Tongue (tissue), 2 donors: ENCODE data around the gene MCCC2. TPM values are rescaled to one million over a fixed set of nuclear protein-coding genes. Genes with fewer than 3 reads are reported as not detected.
A peak's percentile ranks its signal among the peaks of the same experiment; 100 is the strongest.
"Not testable (repeated sequence)": the region's sequence is repeated elsewhere in the genome, so short reads cannot be mapped to it uniquely, and the experiment has no call there.

Experiments
- DNase-seq: peaks from one replicate; pipeline ENCODE4 v3.0.0-alpha.2; 2015
- total RNA-seq: library from RNA; depleted of rRNA; stranded (reverse); fragments of >200 nt; gene quantifications from one replicate; pipeline ENCODE4 v1.2.3, GENCODE V29; 2014

The MCCC2 gene
- total RNA-seq, 1 donor from 2014 or later = 47.6 TPM

GRCh38 chr5:71600783-71601182 is 13.6 kb downstream of the MCCC2 start:
- no peak for DNase-seq

DNA sequence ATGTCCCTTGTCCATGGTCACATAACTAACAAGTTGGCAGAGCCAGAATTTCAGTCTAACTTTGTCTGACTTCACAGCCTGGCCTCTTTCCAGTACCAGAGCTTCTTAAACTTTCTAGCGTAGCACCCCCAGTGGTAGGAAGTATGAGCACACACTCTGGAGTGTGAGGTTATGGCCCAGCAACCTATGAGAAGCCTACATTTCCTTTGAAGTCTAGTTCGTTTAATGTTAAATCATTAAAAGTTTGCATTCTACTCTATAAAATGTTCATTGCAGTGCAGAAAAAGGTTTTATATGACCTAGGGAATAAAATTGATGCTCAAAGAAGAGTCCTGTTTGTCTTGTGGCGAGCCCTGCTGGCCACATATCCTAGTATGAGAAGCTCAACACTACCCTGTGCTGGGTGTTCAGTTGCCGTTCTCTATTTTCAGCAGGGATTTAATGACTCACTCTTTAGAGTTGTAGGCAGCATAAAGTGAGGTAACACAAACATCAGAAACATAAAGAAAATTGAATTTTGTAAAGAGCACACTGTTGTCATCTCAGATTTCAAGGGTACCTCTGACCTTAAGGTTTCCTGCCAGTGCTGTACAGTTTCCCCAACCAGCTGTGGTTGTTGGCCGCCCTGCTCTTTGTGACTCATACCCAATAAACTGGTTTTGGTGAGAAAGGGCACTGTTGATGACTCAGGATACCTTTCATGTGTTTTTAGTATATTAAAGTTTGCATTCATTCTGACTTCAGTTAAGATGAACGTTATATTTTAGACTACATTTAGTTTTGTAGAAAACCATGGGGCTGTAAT is 14.3 kb downstream of the MCCC2 start:
- DNase-seq = peak; percentile 56

DNA sequence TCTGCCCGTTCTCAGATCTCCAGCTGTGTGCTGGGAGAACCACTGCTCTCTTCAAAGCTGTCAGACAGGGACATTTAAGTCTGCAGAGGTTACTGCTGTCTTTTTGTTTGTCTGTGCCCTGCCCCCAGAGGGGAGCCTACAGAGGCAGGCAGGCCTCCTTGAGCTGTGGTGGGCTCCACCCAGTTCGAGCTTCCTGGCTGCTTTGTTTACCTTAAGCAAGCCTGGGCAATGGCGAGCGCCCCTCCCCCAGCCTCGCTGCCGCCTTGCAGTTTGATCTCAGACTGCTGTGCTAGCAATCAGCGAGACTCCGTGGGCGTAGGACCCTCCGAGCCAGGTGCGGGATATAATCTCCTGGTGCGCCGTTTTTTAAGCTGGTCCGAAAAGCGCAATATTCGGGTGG is 22.8 kb downstream of the MCCC2 start:
- not testable (repeated sequence) for DNase-seq

DNA sequence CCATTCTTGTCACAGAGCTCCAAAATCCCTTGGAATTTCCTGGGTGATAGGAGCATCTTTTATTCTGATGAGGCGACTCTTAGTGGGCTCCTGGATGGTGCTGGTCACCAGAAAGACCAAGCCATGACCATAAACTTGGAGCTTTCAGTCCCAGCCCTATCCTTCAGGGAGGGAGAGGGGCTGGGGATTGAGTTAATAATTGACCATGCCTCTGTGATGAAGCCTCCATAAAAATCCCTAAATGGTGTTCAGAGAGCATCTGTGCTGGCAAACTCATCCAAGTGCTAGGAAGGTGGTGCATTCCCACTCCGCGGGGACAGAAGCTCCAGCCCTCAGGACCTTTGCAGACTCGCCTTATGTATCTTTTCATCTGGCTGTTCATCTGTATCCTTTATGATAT is 28.7 kb downstream of the MCCC2 start:
- DNase-seq = no peak

DNA sequence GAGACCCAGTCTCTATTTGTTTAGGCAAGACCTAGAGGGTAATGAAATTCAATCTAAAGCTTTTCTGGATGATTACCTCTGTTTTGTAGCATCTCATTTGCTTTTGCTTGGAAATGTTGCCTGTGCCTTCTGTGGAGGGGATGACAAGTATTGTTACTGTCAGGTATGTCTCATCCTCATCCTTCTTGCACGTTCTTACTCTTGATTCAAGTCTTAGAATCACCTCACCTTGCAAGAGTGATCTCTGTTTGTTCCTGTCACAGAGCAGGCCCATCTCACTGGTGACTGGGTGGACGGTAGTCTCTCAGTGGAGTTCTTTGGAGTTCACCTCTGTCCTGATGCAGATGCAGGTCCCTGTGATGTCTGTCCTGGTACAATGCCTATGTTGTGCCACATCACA is 33.5 kb downstream of the MCCC2 start:
- DNase-seq = no peak

- no peak for DNase-seq
These were observed 34.1 kb downstream of the MCCC2 start for GRCh38 chr5:71621268-71621667.

GRCh38 chr5:71621741-71622140 is 34.6 kb downstream of the MCCC2 start:
- DNase-seq = no peak

DNA sequence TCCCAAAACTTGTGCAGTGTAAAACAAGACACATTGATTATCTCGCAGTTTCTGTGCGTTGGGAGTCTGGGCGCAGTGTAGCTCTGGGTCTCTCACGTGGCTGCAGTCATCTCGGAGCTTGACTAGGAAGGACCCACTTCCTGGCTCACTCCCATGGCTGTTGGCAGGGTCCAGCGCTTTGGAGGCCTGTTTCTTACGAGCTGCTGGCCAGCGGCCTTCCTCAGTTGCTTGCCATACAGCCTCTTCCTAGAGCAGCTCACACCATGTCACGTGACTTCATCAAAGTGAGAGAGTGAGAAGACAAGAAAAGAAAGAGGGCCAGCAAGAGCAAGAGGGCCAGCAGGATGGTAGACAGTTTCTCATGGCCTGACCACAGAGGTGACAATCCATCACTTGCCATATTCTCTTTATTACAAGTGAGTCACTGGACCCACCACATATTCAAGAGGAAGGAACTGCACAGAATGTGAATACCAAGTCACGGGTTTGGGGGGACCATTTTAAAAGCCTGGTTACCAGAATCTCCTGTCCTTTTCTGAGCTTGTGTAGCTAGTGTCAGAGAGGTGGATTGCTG is 36.2 kb downstream of the MCCC2 start:
- no peak for DNase-seq

GRCh38 chr5:71629950-71630349 is 42.8 kb downstream of the MCCC2 start:
- DNase-seq = no peak

- no peak for DNase-seq
These were observed 43.9 kb downstream of the MCCC2 start for GRCh38 chr5:71631070-71631469.

GRCh38 chr5:71632168-71632567 is 45.0 kb downstream of the MCCC2 start:
- DNase-seq = no peak

- no peak for DNase-seq
These were observed 46.4 kb downstream of the MCCC2 start for GRCh38 chr5:71633255-71634155.

DNA sequence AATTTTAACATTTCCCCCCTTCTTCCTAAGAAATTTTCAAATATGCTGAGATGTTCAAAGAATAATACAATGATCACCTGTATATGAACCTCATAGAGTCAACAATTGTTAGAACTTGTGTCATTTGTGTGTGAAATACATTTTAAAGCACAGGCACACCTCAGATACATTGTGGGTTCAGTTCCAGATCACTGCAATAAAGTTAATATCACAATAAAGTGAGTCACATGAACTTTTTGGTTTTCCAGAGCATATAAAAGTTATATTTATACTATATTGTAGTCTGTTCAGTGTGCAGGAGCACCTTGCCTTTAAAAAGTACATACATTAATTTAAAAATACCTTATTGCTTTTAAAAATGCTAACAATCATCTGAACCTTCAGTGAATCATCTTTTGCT is 50.0 kb downstream of the MCCC2 start:
- no peak for DNase-seq

DNA sequence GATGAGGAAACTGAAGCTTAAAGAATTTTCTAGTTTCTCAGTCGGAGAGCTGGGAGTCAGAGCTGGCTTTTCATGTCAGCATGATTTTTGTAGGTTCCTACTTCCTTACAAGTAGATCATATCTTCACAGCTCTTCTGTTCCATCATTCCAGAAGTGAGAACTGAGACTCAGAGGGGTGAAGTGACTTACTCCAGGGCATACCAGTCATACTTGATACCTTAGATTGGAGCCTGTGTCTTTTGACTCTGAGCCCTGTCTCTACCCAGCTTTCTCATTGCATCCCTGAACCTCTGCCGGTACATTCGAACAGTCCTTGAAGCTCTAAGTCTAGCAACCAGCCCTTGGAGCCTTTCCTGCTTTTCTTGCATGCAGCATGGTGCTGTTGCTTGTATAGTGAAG is 53.3 kb downstream of the MCCC2 start:
- DNase-seq = no peak

DNA sequence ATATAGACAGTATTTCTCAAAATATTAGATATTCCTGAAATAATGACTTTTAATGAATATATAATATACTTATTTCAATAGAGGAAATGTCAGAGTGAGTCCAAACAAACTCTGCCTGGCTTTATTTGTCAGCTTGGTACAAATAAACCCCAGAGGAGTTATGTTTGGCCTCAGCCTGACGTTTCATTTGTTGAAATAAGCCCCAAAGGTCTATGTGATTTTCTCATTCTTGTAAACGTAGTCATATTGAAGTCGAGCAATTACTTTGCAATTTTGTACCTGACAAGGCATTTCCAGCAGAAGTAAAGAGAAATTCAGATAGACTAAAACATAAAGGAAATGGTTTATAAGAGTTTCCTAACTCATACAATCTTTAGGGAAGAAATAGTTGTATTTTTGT is 57.9 kb downstream of the MCCC2 start:
- DNase-seq = no peak

- not testable (repeated sequence) for DNase-seq
These were observed 63.8 kb downstream of the MCCC2 start for GRCh38 chr5:71650940-71651339.

- DNase-seq = no peak
These were observed 64.4 kb downstream of the MCCC2 start for GRCh38 chr5:71651579-71651978.

DNA sequence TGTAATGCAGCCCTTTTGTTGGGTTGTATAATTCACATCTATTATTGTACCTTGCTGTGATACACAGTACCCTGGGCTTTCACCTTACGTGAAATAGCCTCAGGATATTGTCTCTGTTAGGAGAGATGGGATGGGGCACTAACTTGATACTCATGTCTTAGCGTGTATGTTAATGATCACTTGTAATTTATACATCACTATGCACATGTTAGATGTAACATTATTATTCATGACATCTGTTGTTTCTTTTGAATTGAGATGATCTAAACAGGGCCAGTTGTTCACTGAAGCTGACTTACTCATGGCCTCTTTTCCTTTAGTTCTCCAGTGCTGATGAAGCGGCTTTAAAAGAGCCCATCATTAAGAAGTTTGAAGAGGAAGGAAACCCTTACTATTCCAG is 65.2 kb downstream of the MCCC2 start:
- no peak for DNase-seq

DNA sequence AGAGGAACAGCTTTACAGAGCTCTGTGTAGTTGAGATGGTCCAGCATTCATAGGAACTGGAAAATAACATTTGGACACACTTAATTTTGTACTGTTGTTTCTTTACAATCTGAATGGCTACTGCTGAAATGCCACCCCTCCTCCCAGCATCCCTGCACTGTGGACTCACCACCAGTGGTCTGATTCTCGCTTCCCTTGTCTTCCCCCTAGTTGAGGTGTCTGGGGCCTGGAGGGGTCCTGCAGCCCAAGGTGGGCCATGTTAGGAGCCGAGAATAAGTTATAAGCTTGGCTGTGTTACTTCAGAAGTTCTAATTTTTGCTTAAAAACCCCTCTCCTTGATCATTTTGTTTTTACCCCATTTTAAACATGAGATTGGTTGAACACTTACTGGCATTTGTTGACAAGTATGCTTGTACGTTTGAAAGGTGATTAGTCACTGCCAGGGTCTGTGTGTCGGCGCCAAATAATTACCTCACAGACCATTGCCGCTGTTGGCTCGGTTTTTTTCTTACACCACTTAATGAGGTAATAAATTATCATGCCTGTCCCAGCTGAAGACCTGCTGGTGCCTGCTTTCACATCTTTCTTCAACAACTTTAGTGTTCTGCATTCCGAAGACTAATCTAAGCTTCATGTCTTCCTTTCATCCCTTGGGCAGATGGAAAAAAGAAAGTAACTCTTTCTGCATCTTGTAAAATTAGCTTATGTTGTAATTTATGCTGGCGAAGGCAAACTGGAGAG is 65.8 kb downstream of the MCCC2 start:
- no peak for DNase-seq

- DNase-seq = no peak
These were observed 71.9 kb downstream of the MCCC2 start for GRCh38 chr5:71658916-71659662.

GRCh38 chr5:71662381-71662780 is 75.2 kb downstream of the MCCC2 start:
- no peak for DNase-seq
